SK-MEL-5 (cell line): ENCODE measurements around the gene IL6R. TPM values are rescaled to one million over a fixed set of nuclear protein-coding genes. Genes with fewer than 3 reads are reported as not detected.

Source experiments
- DNase-seq: peaks from one replicate; pipeline ENCODE4 v3.0.0-alpha.2; 2016; ENCODE audit warnings: low read depth, low spot score
- in situ Hi-C: cut with HindIII; loops from 2 replicates; pipeline ENCODE4 v1.10.0; 2016; ENCODE audit warnings: low sequenced_read_pairs, high pct_unique_total_duplicates, low pct_unique_long_range_greater_than_20kb
- total RNA-seq: library from RNA; depleted of rRNA; stranded (reverse); fragments of >200 nt; shearing (Covaris generic); gene quantifications from 2 replicates; pipeline ENCODE4 v1.2.3, GENCODE V29; 2014

IL6R gene
- total RNA-seq, 1 experiment from 2014 or later, result 449 TPM

GRCh38 chr1:154463512-154463990, 58.4 kb downstream of the IL6R start:
- in situ Hi-C loops, result no loop called here
- DNase-seq, result no peak

DNA sequence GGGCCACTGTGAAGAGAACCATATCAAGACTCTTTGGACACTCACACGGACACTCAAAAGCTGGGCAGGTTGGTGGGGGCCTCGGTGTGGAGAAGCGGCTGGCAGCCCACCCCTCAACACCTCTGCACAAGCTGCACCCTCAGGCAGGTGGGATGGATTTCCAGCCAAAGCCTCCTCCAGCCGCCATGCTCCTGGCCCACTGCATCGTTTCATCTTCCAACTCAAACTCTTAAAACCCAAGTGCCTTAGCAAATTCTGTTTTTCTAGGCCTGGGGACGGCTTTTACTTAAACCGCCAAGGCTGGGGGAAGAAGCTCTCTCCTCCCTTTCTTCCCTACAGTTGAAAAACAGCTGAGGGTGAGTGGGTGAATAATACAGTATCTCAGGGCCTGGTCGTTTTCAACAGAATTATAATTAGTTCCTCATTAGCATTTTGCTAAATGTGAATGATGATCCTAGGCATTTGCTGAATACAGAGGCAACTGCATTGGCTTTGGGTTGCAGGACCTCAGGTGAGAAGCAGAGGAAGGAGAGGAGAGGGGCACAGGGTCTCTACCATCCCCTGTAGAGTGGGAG, 60.6 kb downstream of the IL6R start:
- no peak for DNase-seq
- in situ Hi-C loops, result no loop called here

DNA sequence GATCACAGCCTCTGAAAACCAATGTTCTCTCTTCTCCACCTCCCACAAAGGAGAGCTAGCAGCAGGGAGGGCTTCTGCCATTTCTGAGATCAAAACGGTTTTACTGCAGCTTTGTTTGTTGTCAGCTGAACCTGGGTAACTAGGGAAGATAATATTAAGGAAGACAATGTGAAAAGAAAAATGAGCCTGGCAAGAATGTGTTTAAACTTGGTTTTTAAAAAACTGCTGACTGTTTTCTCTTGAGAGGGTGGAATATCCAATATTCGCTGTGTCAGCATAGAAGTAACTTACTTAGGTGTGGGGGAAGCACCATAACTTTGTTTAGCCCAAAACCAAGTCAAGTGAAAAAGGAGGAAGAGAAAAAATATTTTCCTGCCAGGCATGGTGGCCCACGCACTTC, 61.1 kb downstream of the IL6R start:
- in situ Hi-C loops, result no loop called here

GRCh38 chr1:154466921-154467417, 61.8 kb downstream of the IL6R start:
- no peak for DNase-seq
- in situ Hi-C loops, result no loop called here

More for the DNA sequence above, 61.1 kb downstream of the IL6R start:
- no peak for DNase-seq

GRCh38 chr1:154467434-154468102, 62.4 kb downstream of the IL6R start:
- in situ Hi-C loops, result no loop called here
- DNase-seq, result no peak

GRCh38 chr1:154468535-154469250, 63.5 kb downstream of the IL6R start:
- in situ Hi-C loops, result no loop called here
- no peak for DNase-seq

DNA sequence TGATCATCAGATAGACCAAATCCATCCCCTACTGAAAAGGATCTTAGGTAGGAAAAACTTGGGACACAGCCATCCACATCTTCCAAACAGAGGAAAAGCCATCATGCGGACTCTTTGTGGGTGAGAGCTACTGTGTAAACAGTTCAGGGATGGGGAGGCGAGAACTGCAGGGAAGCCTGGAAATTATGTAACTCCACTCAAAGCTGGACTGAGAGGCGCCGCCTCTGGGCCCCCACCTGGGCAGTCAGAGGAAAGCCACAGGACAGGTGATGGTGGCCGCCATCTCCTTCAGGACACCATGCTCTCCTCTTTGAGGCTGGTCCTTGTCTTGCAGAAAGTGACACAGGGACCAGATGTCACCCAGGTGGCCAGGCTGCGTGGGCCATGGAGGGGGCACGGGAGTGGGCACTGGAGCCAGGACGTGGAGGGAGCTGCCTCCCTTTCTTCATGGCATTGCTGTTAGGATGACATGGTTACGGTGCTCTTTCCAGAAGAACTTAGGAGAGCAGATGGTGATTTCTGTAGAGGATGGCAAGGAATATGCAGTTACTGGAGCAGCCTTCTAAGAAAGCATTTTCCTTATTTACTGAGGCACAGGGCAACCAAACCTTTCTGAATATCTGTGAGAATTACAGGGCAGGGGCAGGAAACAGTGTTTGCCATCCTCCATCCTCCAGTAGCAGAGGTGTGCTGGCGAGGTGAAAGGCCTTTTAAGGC, 64.9 kb downstream of the IL6R start:
- in situ Hi-C loops, result no loop called here
- DNase-seq, result no peak

GRCh38 chr1:154471304-154471703, 66.2 kb downstream of the IL6R start:
- in situ Hi-C loops, result no loop called here
- no peak for DNase-seq

DNA sequence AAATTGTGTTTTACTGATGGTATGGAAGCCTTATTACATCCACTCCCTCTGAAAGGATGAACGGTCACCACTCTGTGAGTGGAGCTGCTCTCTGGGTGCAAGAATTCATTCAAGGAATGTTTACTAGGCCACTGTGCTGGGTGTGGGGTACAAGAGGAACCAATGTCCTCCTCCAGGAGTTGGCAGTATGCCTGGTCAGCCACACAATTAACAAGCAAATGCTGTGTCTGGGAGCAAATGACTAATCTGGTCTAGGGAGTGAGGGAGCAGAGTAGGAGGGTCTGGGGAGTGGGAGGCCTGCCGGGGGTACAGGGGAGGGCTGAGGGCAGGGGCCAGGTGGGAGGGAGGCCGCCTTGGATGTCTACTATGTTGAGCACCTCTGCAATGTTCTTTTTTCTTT, 69.7 kb downstream of the IL6R start:
- in situ Hi-C loops, result no loop called here
- DNase-seq, result peak; percentile 97

DNA sequence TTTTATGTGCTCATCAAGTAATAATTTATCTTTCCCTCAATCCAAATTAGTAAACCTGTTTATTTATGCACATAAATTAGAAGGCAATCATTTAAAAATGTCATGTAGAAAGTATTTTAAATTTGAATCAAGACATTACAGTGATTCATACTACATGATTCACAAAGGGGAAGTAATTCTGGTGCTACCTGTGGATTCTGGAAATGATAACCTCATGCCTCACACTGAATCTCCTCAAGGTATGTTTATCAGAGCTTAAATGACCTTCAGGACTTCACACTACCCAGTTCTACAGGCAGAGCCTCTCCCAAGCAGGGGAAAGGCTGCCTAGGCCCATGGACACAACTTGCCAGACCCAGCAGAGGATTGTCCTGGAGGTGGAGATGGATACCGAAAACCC, 71.6 kb downstream of the IL6R start:
- in situ Hi-C loops, result no loop called here
- DNase-seq, result no peak

- DNase-seq, result peak; percentile 3
- in situ Hi-C loops, result no loop called here
Observed at GRCh38 chr1:154478013-154478412, 72.9 kb downstream of the IL6R start.

- peak; percentile 44 for DNase-seq
- in situ Hi-C loops, result no loop called here
Observed at GRCh38 chr1:154478639-154479038, 73.5 kb downstream of the IL6R start.

GRCh38 chr1:154479764-154480421, 74.8 kb downstream of the IL6R start:
- peak; percentile 99 for DNase-seq
- in situ Hi-C loops, result no loop called here

- in situ Hi-C loops, result no loop called here
- DNase-seq, result peak; percentile 11
Observed at GRCh38 chr1:154481053-154481452, 75.9 kb downstream of the IL6R start.

GRCh38 chr1:154483941-154484803, 79.0 kb downstream of the IL6R start:
- DNase-seq, result no peak
- in situ Hi-C loops, result no loop called here

GRCh38 chr1:154485106-154485505, 80.0 kb downstream of the IL6R start:
- in situ Hi-C loops, result no loop called here
- DNase-seq, result no peak
